ENCODE measurements around the gene ADPRHL1.

ADPRHL1 gene
- total RNA-seq = 0 to 2.2 (median 0.79) reads per million in 9 experiments

- H3K27me3 Mint-ChIP-seq = no peaks in the 10 kb centered on the region
- ATAC-seq (replicated peaks) (no peak), DNase-seq (no peak)
Observed at GRCh38 chr13:113452942-113453901, at the start of gene ADPRHL1. TSS of gene ADPRHL1 (minus strand) at chr13:113453488. CDS start at chr13:113453437, 51 bp downstream.

GRCh38 chr13:113502686-113503085, 49.4 kb upstream of the ADPRHL1 start:
- Mint-ChIP-seq H3K4me1 (ENCODE audit: low read depth in 2 of 2) (peaks cover 0 to 2% of the 10 kb centered on the region in 2 donors), H3K4me3 (no peak overlapping the region), H3K36me3 (ENCODE audit: insufficient read depth) (peaks cover 33% of the 10 kb centered on the region)

More at GRCh38 chr13:113452942-113453901, at the start of gene ADPRHL1:
- Mint-ChIP-seq H3K9me3 (no peaks in the 10 kb centered on the region), H3K27ac (no peak within 1 kb of the TSS), H3K4me1 (ENCODE audit: low read depth in 2 of 2) (no peaks in the 10 kb centered on the region), H3K4me3 (no peak within 1 kb of the TSS), H3K36me3 (ENCODE audit: insufficient read depth) (peaks cover 12% of the 10 kb centered on the region)

DNA sequence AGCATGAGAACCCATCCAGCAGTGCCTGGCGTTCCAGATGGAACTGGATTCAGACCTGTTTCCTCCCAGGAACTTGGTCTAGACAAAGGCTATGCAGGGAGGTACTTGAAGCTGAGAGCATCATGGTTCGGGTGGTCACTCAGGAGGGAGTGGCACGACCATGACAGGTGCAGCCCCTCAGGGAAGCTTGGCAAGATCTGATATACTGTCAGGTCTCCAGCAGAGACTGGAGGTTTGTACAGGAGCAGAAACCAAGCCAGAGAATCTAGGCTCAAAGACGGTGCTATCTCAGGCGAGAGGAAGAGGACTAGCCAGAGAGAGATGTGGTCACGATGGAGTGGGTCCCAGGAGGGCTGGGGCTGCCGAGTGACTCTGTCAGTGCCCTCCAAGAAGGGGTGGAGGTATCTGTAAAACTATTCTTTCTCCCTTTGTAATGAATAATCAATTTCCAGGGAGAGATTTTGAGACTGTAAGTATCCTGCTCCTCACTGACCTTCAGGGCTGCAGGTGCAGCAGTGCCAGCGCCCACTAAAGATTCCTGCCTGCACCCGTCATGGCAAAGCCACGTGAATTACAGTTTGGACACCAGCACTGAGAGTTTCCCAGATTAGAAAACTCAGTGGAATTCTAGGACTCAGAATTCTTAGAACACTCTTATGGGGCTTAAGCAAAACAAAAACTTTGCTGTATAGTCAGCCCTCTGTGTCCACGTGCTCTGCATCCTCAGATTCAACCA, 47.4 kb upstream of the ADPRHL1 start:
- Mint-ChIP-seq H3K36me3 (ENCODE audit: insufficient read depth) (peaks cover 33% of the 10 kb centered on the region), H3K4me1 (ENCODE audit: low read depth in 2 of 2) (peaks cover 3 to 6% of the 10 kb centered on the region in 2 donors), H3K9me3 (no peaks in the 10 kb centered on the region), H3K27ac (no peak overlapping the region), H3K27me3 (no peaks in the 10 kb centered on the region), H3K4me3 (no peak overlapping the region)
- ATAC-seq (replicated peaks) = no peak
- no peak for DNase-seq

More at GRCh38 chr13:113502686-113503085, 49.4 kb upstream of the ADPRHL1 start:
- ATAC-seq (replicated peaks) = no peak
- no peak for DNase-seq
- Mint-ChIP-seq H3K27me3 (no peaks in the 10 kb centered on the region), H3K9me3 (no peaks in the 10 kb centered on the region), H3K27ac (no peak overlapping the region)

DNA sequence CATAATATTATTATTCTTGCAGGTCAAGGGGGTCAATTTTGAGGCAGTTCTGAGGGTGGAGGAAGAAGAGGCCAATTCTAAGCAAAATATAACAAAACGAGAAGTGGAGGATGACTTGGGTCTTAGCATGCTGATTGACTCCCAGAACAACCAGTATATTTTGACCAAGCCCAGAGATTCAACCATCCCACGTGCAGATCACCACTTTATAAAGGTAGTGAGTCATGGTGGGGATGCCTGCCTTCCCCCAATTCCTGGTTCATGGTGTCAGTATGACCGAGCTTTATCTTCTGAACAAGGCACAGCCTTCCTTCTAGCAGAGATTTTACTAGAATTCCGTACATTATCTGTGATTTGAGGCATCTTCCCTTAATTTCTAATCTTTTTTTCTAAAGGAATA, 46.6 kb upstream of the ADPRHL1 start:
- H3K36me3 Mint-ChIP-seq (ENCODE audit: insufficient read depth) = peaks cover 29% of the 10 kb centered on the region
- H3K27ac Mint-ChIP-seq = peak overlapping the region in 1 of 2 donors; percentile 63
- ATAC-seq (replicated peaks) = no peak
- no peaks in the 10 kb centered on the region for H3K9me3 Mint-ChIP-seq
- no peak for DNase-seq
- H3K4me1 Mint-ChIP-seq (ENCODE audit: low read depth in 2 of 2) = peaks cover 10 to 12% of the 10 kb centered on the region in 2 donors
- H3K27me3 Mint-ChIP-seq = no peaks in the 10 kb centered on the region
- no peak overlapping the region for H3K4me3 Mint-ChIP-seq

DNA sequence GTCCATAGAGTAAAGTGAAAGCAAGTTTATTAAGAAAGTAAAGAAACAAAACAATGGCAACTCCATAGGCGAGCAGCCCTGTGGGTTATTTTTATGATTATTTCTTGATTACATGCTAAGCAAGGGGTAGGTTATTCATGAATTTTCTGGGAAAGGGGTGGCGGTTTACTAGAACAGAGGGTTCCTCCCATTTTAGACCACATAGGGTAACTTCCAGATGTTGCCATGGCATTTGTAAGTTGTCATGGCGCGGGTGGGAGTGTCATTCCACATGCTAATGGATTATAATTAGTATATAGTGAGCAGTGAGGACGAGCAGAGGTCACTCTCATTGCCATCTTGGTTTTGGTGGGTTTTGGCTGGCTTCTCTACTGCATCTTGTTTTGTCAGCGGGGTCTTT, 45.6 kb upstream of the ADPRHL1 start:
- H3K4me3 Mint-ChIP-seq = no peak overlapping the region

DNA sequence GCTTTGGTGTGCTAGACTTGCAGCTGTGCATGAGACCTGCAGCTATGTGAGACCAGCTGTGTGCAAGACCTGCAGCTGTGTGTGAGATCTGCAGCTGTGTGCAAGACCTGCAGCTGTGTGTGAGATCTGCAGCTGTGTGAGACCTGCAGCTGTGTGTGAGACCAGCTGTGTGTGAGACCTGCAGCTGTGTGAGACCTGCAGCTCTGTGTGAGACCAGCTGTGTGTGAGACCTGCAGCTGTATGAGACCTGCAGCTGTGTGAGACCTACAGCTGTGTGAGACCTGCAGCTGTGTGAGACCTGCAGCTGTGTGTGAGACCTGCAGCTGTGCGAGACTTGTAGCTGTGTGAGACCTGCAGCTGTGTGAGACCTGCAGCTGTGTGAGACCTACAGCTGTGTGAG, 43.9 kb upstream of the ADPRHL1 start:
- Mint-ChIP-seq H3K4me3 (no peak overlapping the region), H3K27ac (no peak overlapping the region)
- no peak for DNase-seq

More for the DNA sequence above, 45.6 kb upstream of the ADPRHL1 start:
- peaks cover 10 to 20% of the 10 kb centered on the region in 2 donors for H3K4me1 Mint-ChIP-seq (ENCODE audit: low read depth in 2 of 2)
- H3K36me3 Mint-ChIP-seq (ENCODE audit: insufficient read depth) = peaks cover 26% of the 10 kb centered on the region
- H3K27me3 Mint-ChIP-seq = no peaks in the 10 kb centered on the region
- peak overlapping the region in 1 of 2 donors; percentile 63 for H3K27ac Mint-ChIP-seq
- H3K9me3 Mint-ChIP-seq = no peaks in the 10 kb centered on the region
- no peak for ATAC-seq (replicated peaks)
- no peak for DNase-seq

DNA sequence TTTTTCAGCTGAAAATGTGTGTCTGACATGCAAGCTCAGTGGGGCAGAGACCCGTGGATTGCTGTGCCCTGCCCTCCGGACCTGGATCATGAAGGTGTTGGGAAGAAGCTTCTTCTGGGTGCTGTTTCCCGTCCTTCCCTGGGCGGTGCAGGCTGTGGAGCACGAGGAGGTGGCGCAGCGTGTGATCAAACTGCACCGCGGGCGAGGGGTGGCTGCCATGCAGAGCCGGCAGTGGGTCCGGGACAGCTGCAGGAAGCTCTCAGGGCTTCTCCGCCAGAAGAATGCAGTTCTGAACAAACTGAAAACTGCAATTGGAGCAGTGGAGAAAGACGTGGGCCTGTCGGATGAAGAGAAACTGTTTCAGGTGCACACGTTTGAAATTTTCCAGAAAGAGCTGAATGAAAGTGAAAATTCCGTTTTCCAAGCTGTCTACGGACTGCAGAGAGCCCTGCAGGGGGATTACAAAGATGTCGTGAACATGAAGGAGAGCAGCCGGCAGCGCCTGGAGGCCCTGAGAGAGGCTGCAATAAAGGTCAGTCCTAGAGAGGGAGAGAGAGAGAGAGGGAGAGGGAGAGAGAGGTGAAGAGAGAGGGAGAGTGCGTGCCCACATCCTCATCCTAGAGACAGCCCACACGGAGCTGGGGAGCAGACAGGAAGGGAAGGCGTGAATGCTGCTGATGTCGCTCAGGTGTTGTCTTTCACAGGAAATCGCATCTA, 42.4 kb upstream of the ADPRHL1 start:
- H3K36me3 Mint-ChIP-seq (ENCODE audit: insufficient read depth) = peaks cover 15% of the 10 kb centered on the region
- peak overlapping the region; percentile 3 to 4 for H3K4me3 Mint-ChIP-seq
- H3K27ac Mint-ChIP-seq = peak overlapping the region; percentile 47 to 70
- no peak for ATAC-seq (replicated peaks)
- DNase-seq = no peak
- H3K4me1 Mint-ChIP-seq (ENCODE audit: low read depth in 2 of 2) = peaks cover 19 to 35% of the 10 kb centered on the region in 2 donors
- no peaks in the 10 kb centered on the region for H3K27me3 Mint-ChIP-seq
- H3K9me3 Mint-ChIP-seq = no peaks in the 10 kb centered on the region

More for the DNA sequence above, 43.9 kb upstream of the ADPRHL1 start:
- H3K9me3 Mint-ChIP-seq = no peaks in the 10 kb centered on the region
- H3K36me3 Mint-ChIP-seq (ENCODE audit: insufficient read depth) = peaks cover 17% of the 10 kb centered on the region
- no peaks in the 10 kb centered on the region for H3K27me3 Mint-ChIP-seq
- ATAC-seq (replicated peaks) = no peak
- peaks cover 14 to 30% of the 10 kb centered on the region in 2 donors for H3K4me1 Mint-ChIP-seq (ENCODE audit: low read depth in 2 of 2)

GRCh38 chr13:113493315-113493951, 40.1 kb upstream of the ADPRHL1 start:
- Mint-ChIP-seq H3K27ac (peak overlapping the region in 1 of 2 donors; percentile 75), H3K27me3 (no peaks in the 10 kb centered on the region), H3K9me3 (no peaks in the 10 kb centered on the region), H3K4me1 (ENCODE audit: low read depth in 2 of 2) (peaks cover 32 to 50% of the 10 kb centered on the region in 2 donors), H3K4me3 (peak overlapping the region in 1 of 2 donors; percentile 35), H3K36me3 (ENCODE audit: insufficient read depth) (peaks cover 1% of the 10 kb centered on the region)
- no peak for DNase-seq
- ATAC-seq (replicated peaks) = peak; percentile 16

DNA sequence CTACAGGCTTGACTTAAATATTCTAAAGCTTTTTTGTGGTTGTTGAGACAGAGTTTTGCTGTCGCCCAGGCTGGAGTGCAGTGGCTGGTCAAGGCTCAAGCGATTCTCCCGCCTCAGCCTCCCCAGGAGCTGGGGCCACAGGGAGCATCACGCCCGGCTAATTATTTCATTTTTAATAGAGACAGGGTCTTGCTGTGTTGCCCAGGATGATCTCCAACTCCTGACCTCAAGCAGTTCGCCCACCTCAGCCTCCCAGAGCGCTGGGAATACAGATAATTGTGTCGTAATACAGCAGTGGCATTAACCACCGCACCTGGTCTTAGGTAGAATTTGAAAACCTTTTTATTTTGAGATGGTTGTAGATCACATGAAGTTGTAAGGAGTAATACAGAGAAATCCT, 38.7 kb upstream of the ADPRHL1 start:
- Mint-ChIP-seq H3K27ac (peak overlapping the region; percentile 77), H3K27me3 (no peaks in the 10 kb centered on the region), H3K9me3 (no peaks in the 10 kb centered on the region), H3K36me3 (ENCODE audit: insufficient read depth) (peaks cover 2% of the 10 kb centered on the region), H3K4me3 (peak overlapping the region; percentile 78 to 83), H3K4me1 (ENCODE audit: low read depth in 2 of 2) (peaks cover 43 to 64% of the 10 kb centered on the region in 2 donors)
- DNase-seq (no peak), ATAC-seq (replicated peaks) (no peak)

DNA sequence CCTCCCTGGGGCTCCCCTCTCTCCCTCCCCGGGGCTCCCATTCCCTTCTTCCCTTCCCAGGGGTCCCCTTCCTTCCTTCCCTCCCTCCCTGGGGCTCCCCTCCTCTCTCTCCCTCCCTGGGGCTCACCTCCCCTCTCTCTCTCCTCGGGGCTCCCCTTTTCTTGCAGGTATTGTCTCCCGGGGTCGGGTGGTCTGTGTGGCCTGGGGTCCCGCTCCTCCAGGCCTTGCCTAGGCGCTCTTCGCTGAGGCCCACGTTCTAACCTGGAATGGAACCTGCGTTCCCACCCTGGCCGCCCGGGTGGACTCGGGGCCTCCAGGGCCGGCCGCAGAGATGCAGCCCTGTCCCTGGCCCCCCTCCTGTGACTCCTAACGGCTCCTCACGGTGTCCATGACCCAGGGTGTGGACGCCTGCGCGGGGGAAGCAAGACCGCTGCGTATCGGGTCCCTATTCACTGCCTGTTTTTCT, 38.2 kb upstream of the ADPRHL1 start:
- Mint-ChIP-seq H3K4me3 (peak overlapping the region; percentile 78 to 83), H3K36me3 (ENCODE audit: insufficient read depth) (peaks cover 2% of the 10 kb centered on the region), H3K27ac (peak overlapping the region; percentile 77), H3K4me1 (ENCODE audit: low read depth in 2 of 2) (peaks cover 43 to 69% of the 10 kb centered on the region in 2 donors), H3K9me3 (no peaks in the 10 kb centered on the region), H3K27me3 (no peaks in the 10 kb centered on the region)
- DNase-seq = no peak
- no peak for ATAC-seq (replicated peaks)

- Mint-ChIP-seq H3K27ac (peak within 1 kb of the TSS; percentile 91 to 92), H3K9me3 (no peaks in the 10 kb centered on the region), H3K27me3 (no peaks in the 10 kb centered on the region), H3K36me3 (ENCODE audit: insufficient read depth) (peaks cover 2% of the 10 kb centered on the region), H3K4me3 (peak within 1 kb of the TSS; percentile 87 to 90), H3K4me1 (ENCODE audit: low read depth in 2 of 2) (peaks cover 40 to 66% of the 10 kb centered on the region in 2 donors)
- ATAC-seq (replicated peaks) (peak; percentile 81), DNase-seq (peak; percentile 65 to 71 (median 65))
Observed at GRCh38 chr13:113490496-113491417, 37.5 kb upstream of the ADPRHL1 start, which contains the start of gene DCUN1D2. TSS of gene DCUN1D2 (minus strand) at chr13:113490711. CDS start at chr13:113490669, 42 bp downstream.

All from effector memory CD8-positive, alpha-beta T cell (primary cell).